GM21528 (cell line): Measurements from ENCODE around the gene PNCK.
"Not testable (repeated sequence)": the region's sequence is repeated elsewhere in the genome, so short reads cannot be mapped to it uniquely, and the experiment has no call there.

ENCODE experiments used
- ATAC-seq: cut with Tn5 transposase; IDR thresholded peaks from one replicate; pipeline ENCODE4 v1.9.1; 2021; ENCODE audit warnings: mild to moderate bottlenecking, moderate library complexity; ENCODE audit not compliant: unreplicated experiment, low FRiP score

Gene PNCK

DNA sequence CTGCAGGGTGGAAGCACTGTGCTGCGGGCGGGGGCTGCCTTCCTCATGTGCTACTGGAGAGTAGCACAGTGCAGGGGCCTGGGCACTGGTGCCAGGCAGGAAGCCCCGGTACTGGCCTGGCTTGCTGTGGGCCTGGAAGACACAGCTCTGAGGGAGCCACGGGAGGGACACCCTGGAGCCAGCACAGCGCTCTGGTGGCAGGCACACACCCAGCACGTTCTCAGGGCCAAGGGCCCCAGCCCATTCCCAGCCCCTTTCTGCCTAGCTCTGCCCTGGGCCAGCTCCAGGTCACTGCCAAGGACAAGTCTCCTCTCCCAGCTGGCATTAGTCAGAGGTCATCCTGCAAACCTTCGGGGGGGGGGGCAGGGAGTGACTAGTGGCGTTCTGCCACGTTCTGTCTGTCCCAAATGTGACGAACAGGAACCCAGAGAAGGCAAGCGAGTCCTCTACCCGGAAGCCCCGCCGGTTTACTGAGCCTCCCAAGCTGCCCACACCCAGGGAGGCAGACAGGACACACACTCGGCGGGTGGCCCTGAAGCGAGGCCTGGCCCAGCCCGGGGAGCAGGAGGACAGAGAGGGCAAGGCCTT, 26.3 kb upstream of the PNCK start:
- ATAC-seq: not testable (repeated sequence)

DNA sequence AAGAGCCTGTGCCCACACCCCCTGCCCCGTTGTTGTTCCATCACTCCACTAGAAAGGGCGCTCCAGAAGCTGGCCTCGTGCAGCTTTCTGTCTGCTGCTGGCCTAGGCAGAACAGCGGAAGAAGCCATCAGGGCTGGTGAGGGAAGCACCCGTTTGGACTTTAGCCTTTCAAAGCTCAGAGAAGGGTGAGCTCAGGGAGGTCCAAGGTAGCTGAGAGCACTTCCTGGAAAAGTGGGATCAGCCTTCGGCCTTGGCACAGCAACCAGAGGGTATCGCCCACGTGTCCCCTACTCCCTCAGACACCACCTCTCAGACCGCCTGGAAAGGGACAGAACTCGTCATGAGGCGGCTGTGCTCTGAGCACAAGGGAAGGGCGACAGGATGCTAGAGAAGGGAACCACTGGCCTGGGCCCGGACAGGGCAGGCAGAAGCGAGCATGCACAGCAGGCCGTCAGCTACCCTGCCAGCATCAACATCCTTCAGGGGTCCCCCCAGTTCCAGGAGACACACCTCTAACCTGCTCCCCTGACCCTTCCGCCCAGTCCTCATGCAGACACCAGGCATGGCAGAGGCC, 25.7 kb upstream of the PNCK start:
- not testable (repeated sequence) for ATAC-seq

DNA sequence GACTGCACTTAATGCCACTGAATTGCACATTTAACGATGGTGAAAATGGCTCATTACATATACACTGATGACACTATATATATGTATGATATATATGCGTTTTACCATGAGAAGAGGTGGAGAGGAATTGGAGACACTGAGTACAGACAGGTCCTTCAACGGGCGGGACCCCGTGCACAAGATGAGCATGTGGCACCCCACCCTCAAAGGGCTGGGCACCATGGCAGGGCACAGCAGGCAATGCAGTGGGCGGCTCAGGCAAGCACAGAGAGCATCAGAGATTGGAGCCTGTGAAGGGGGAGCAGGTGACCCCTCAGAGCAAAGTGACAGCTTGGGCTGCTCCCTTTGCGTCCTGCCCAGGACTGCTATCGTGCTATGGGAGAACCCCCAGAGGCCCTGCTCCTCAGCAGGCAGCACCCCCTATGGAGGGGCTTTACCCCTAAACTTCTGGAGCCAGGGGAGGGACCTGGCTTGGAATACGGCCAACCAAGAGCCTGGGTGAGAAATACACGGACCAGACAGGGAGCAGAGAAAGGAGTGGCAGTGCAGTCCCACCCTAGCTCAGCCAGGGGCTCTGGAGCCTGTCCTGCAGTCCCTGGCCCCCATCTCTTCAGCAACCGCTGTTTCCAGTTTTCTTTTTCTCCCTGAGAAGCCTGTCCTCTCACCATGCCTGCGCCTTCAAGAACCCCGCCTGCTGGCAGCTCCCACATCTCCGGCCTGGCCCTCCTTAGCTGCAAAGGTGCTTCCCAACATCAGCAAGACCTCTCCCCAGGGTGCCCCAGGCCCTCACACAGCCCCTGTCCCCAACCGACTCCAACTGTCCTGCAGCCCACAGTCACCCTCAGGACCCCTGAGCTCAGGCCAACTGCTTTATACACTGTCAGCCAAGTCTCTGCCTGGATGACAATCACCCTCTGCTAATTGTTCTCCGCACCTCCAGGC, 24.6 kb upstream of the PNCK start:
- no peak for ATAC-seq

GRCh38 chrX:153696986-153697722, 23.5 kb upstream of the PNCK start:
- not testable (repeated sequence) for ATAC-seq

DNA sequence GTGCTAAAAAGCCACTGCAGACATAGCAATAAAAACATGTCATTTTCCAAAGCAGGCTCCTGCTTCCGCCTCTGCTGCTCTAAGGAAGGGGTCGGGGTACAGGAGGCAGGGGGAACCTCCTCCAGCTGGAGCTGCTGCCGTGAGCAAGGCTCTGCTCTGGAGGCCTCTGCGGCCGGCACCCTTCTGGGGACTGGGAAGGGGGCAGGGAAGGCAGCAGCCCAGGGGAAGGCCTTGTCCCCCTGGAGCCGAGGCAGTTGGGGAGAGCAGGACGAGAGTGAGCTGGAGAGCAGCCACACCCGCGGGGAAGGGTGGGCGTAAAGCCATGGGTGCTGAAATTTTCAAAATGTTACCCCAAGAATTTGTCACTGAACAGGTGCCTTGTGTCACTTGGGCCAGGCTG, 22.9 kb upstream of the PNCK start:
- ATAC-seq: not testable (repeated sequence)

- no peak for ATAC-seq
Measured at GRCh38 chrX:153696100-153696499, 22.5 kb upstream of the PNCK start.

DNA sequence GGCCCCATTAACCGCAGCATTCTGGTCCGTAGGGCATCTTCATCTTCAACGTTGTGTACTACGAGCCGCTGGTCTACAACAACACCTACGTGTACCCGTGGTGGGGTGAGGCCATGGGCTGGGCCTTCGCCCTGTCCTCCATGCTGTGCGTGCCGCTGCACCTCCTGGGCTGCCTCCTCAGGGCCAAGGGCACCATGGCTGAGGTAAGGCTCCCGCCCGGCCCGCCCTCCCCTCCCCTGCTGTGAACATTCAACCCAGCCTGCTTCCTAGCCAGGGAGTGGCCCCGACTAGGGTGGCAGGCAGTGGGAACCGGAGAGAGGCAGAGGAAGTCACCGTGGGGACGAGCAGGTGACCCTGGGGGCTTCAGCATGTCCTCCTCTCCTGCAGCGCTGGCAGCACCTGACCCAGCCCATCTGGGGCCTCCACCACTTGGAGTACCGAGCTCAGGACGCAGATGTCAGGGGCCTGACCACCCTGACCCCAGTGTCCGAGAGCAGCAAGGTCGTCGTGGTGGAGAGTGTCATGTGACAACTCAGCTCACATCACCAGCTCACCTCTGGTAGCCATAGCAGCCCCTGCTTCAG, 21.2 kb upstream of the PNCK start:
- ATAC-seq: no peak

DNA sequence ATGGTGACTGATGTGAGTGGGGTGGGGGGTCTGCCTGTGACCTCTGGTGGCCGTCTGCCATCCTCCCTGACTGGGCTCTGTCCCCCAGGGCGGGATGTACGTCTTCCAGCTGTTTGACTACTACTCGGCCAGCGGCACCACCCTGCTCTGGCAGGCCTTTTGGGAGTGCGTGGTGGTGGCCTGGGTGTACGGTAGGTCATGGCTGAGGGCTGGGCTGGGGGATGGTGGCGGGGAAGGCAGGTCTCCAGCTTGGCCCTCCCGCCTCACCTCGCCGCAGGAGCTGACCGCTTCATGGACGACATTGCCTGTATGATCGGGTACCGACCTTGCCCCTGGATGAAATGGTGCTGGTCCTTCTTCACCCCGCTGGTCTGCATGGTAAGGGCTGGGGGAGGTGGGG, 20.6 kb upstream of the PNCK start:
- ATAC-seq: not testable (repeated sequence)

DNA sequence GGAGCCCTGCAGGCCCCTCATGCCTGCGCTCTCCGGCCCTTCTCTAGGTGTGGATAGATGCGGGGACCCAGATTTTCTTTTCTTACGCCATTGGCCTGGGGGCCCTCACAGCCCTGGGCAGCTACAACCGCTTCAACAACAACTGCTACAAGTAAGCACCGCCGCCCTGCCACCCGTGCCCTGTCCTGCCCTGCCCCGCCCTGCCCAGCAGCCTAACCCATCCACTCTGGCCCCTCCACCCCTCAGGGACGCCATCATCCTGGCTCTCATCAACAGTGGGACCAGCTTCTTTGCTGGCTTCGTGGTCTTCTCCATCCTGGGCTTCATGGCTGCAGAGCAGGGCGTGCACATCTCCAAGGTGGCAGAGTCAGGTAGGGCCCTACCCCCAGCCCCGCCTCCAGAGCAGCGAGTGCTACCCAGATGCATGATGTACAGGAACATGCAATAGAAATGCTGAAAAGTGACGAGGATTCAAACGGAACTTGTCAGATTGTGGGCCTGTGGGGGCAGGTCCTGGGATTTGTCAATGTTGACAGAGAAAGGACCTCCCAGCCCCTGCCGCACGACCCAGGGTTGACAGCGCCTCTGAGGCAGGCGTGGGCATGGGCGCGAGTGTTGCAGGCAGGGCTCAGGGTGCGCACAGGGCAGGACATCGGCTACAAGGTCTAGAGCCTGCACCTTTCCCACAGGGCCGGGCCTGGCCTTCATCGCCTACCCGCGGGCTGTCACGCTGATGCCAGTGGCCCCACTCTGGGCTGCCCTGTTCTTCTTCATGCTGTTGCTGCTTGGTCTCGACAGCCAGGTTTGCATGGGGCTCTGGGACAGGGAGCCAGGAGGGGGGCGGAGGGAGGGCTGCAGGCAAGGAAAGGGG, 19.8 kb upstream of the PNCK start:
- ATAC-seq: no peak

GRCh38 chrX:153692611-153693156, 19.1 kb upstream of the PNCK start:
- ATAC-seq: no peak

- ATAC-seq: no peak
Measured at GRCh38 chrX:153692003-153692402, 18.4 kb upstream of the PNCK start.

GRCh38 chrX:153691032-153691827, 17.6 kb upstream of the PNCK start:
- ATAC-seq: not testable (repeated sequence)

GRCh38 chrX:153690466-153690865, 16.9 kb upstream of the PNCK start:
- ATAC-seq: no peak

DNA sequence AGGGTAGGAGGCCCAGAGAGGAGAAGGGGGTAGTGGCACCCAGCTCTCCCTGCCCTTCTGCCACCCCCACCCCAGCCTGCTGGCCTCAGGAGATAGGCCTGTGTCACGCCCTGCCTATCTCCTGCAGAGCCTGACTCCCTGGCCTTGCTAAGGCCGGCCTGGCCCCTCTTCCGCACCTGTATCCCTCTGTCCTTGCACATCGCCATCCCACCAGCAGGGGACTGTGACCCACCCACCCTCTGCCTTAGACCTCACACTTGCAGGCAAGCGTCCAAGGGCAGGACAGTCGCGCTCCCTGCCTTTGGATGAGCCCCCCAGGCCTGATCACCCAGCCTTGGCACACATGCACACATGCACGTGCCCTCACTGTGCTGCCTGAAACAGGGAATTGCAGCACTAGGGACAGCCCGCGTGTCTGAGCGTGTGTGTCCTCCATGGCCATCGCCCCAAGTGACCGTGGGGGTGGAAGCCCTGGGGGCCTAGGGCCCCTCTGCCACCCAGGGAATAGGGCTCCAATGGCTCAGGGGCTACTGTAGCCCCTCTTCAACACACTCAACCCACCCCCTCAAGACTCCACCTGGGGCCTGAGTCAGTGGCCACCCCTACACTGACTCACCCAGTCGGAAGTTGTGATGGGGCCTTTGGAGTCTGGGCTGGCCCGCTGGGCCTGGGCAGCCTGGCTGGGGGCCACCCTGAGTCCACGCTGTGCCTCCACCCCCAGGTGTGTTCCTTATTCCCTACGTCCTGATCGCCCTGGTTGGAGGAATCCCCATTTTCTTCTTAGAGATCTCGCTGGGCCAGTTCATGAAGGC, 16.2 kb upstream of the PNCK start:
- no peak for ATAC-seq

- no peak for ATAC-seq
Measured at GRCh38 chrX:153688911-153689590, 15.4 kb upstream of the PNCK start.

DNA sequence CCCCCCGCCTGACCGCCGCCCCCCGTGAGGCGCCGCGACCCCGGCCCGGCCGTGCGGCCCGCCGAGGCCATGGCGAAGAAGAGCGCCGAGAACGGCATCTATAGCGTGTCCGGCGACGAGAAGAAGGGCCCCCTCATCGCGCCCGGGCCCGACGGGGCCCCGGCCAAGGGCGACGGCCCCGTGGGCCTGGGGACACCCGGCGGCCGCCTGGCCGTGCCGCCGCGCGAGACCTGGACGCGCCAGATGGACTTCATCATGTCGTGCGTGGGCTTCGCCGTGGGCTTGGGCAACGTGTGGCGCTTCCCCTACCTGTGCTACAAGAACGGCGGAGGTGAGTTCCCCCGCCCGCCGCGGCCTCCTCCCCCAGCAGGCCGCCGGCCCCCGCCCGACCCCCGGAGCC, 14.9 kb upstream of the PNCK start:
- ATAC-seq: no peak

DNA sequence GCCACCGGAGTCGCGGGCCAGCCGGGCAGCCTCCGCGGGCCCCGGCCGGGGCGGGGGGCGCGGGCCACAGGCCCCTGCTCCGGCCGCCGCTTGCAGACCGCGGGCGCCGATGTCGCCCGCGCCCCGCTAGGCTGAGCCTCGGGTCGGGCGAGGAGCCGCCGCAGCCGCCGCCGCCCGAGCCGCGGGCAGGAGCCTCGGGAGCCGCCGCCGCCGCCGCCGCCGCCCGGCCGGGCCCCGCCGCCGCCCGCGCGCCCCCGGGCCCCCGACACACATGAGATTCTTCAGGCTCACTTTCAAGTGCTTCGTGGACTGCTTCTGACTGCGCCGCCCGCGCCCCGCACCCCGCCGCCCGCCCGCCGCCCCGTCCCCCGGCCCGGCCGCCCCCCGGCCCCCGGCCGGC, 14.5 kb upstream of the PNCK start:
- no peak for ATAC-seq
